SK-N-SH (cell line): ENCODE measurements around the gene UNC93B1.
"Not testable (repeated sequence)": the region's sequence is repeated elsewhere in the genome, so short reads cannot be mapped to it uniquely, and the experiment has no call there.

Experiments
- CTCF ChIP-seq: fragments of 200-600 bp; sonication (generic); IDR thresholded peaks from 2 replicates; pipeline ENCODE4 v1.6.1; 2017; ENCODE audit warnings: antibody characterized with exemption, mild to moderate bottlenecking, moderate library complexity
- POLR2AphosphoS5 ChIP-seq: IDR thresholded peaks from 2 replicates; pipeline ENCODE4 v1.6.1; 2012; ENCODE audit warnings: low read depth, low read length
- RCOR1 ChIP-seq: fragments of 150-350 bp; IDR thresholded peaks from 2 replicates; pipeline ENCODE4 v1.6.1; 2017; ENCODE audit warnings: antibody characterized with exemption, low read length
- YY1 ChIP-seq: IDR thresholded peaks from 2 replicates; pipeline ENCODE4 v1.4.0; 2012; ENCODE audit warnings: low read depth, mild to moderate bottlenecking

- TF ChIP-seq POLR2AphosphoS5, YY1, CTCF, RCOR1: not testable (repeated sequence)
Measured at GRCh38 chr11:67990546-67991346, 13.2 kb downstream of the UNC93B1 start.
